HUES6 (cell line): ENCODE measurements around the gene PNMT.

Source experiments
- H3K27ac ChIP-seq: 2 replicates; pipeline ENCODE4 v1.7.0; 2013; ENCODE audit warnings: low read depth, mild to moderate bottlenecking, low read length, inconsistent platforms
- H3K27me3 ChIP-seq: 2 replicates; pipeline ENCODE4 v1.6.1; 2013; ENCODE audit warnings: low read length; ENCODE audit not compliant: control insufficient read depth, insufficient read depth
- H3K36me3 ChIP-seq: 2 replicates; pipeline ENCODE4 v1.6.1; 2013; ENCODE audit warnings: low read length; ENCODE audit not compliant: control insufficient read depth, insufficient read depth
- H3K4me1 ChIP-seq: 2 replicates; pipeline ENCODE4 v1.6.1; 2013; ENCODE audit warnings: low read length; ENCODE audit not compliant: control insufficient read depth, insufficient read depth
- H3K4me3 ChIP-seq: 2 replicates; pipeline ENCODE4 v1.5.1; 2013; ENCODE audit warnings: low read depth, low read length
- H3K9ac ChIP-seq: one replicate; pipeline ENCODE4 v1.6.1; 2013; ENCODE audit warnings: mild to moderate bottlenecking, low read length
- H3K9me3 ChIP-seq: 2 replicates; pipeline ENCODE4 v1.6.1; 2013; ENCODE audit warnings: low read depth, low read length; ENCODE audit not compliant: control insufficient read depth, insufficient read depth

The PNMT gene

DNA sequence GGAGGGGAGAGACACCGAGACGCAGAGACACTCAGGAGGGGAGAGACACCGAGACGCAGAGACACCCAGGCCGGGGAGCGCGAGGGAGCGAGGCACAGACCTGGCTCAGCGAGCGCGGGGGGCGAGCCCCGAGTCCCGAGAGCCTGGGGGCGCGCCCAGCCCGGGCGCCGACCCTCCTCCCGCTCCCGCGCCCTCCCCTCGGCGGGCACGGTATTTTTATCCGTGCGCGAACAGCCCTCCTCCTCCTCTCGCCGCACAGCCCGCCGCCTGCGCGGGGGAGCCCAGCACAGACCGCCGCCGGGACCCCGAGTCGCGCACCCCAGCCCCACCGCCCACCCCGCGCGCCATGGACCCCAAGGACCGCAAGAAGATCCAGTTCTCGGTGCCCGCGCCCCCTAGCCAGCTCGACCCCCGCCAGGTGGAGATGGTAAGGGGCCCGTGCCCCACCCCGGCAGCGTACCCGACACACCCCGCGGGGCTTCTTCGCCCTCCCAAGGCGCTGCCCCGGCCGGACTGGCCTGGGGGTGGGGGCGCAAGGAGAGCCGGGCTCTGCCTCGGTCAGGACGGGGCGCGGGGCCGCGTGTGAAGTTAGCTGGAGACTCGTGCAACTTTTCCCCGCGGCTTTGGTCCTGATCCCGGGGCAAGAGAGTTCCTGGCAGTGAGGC, 41.1 kb upstream of the PNMT start:
- Histone ChIP-seq H3K9ac (no peak overlapping the region), H3K27ac (no peak overlapping the region), H3K4me1 (peaks cover 53% of the 10 kb centered on the region), H3K4me3 (peak overlapping the region; percentile 75), H3K27me3 (peaks cover 61% of the 10 kb centered on the region), H3K36me3 (no peaks in the 10 kb centered on the region), H3K9me3 (no peaks in the 10 kb centered on the region)

DNA sequence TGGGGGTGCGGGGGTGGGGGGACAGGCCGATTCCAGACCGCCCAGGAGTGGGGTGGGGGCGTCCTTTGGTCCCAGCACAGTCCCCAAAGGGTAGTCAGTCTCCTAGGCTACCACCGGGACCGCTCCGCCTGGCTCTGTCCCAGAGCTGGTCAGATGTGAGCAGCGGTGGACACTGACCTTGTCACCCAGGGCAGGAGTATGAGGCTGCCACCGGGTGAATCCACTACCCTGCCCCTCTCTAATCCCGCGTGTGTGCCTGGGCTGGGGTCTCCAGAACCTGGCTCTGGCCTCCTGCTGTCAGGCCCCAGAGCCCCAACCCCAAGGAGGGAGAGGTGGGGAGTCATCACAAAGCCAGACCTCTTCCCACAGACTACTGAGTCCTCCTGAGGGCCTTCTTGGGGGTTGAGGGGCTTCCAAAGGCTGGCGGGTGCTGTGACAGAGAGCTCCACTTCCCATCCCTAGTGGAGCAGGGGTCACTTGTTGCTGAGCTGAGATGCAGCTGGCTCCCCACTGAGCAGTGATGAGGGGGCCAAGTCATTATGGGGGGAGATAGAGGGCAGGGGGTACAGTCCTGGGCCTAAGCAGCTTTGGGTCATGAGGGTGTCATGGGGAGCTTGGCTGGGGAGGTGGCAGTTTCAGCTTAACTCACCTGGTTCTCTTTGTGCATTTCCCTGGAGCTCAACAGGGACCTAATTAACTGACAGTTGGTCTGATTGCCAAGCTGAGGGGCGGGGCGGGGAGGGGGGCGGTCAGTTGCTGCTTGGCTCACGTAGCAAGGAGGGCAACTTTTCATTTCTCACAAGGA, 40.3 kb upstream of the PNMT start:
- Histone ChIP-seq H3K9me3 (no peaks in the 10 kb centered on the region), H3K9ac (no peak overlapping the region), H3K36me3 (no peaks in the 10 kb centered on the region), H3K4me3 (peak overlapping the region; percentile 75), H3K27ac (no peak overlapping the region), H3K4me1 (peaks cover 58% of the 10 kb centered on the region), H3K27me3 (peaks cover 60% of the 10 kb centered on the region)

- no peak overlapping the region for H3K4me3 ChIP-seq
- no peaks in the 10 kb centered on the region for H3K9me3 ChIP-seq
- H3K27me3 ChIP-seq, result peaks cover 54% of the 10 kb centered on the region
- peaks cover 54% of the 10 kb centered on the region for H3K4me1 ChIP-seq
- H3K9ac ChIP-seq, result no peak overlapping the region
- H3K27ac ChIP-seq, result no peak overlapping the region
- no peaks in the 10 kb centered on the region for H3K36me3 ChIP-seq
These were observed 39.4 kb upstream of the PNMT start for GRCh38 chr17:39628655-39629493.

DNA sequence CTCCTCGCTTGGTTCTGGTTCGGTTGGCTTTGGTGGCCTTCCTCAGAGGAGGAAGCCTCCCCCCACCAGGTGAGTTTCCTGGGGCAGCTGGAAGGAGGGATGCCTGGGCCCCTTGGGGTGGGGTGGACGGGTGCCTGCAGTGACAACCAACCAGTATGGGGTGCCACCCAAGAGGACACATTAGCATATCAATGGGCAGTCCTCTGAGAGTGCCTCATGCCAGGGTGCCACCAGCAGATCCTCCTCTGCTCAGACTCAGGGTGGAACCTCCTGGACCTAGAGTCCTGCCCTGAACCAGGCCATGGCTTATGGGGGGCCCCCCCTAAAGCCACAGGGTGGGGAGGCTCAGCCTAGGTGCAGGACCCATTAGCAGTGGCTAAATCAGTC, 38.8 kb upstream of the PNMT start:
- Histone ChIP-seq H3K9me3 (no peaks in the 10 kb centered on the region), H3K4me3 (no peak overlapping the region), H3K36me3 (no peaks in the 10 kb centered on the region), H3K9ac (no peak overlapping the region), H3K4me1 (peaks cover 56% of the 10 kb centered on the region), H3K27me3 (peaks cover 49% of the 10 kb centered on the region), H3K27ac (no peak overlapping the region)

DNA sequence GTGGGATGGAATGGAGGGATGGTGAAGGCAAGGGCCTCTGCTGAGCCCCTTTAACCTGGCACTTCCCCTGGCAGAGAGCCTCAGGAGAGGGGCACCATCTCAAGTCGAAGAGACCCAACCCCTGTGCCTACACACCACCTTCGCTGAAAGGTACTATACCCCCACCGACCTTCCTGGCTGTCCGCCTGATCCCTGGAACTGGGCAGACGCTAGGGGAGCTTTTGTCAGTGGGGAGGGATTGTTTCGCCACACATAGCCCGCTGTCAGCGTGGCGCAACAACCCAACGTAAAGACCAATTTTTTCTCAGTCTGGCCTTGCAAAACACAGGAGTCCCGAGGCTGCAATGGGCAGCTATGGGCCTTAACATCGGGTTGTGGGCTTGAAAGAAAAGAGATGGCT, 38.4 kb upstream of the PNMT start:
- Histone ChIP-seq H3K36me3 (no peaks in the 10 kb centered on the region), H3K4me3 (no peak overlapping the region), H3K9me3 (no peaks in the 10 kb centered on the region), H3K27me3 (peaks cover 45% of the 10 kb centered on the region), H3K27ac (no peak overlapping the region), H3K4me1 (peaks cover 60% of the 10 kb centered on the region), H3K9ac (no peak overlapping the region)

DNA sequence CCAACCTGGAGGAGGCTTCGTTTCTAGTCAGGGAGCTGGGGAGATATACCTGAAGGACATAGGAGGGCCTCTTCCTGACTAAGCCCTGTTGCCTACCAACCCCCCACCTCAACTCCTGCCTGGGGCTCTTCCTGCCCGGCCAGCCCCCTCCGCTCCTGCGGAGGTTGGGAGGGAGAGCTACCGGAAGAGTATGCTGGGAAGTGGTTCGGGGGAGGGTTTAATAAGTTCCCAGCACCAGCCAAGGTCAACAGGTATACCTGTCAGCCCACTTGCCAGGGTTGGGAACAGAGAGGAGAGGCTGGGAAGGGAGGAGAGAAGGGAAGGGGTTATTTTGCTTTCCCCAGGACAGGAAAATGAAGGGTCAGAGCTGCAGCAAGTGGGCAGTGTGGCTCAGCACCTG, 36.9 kb upstream of the PNMT start:
- peaks cover 67% of the 10 kb centered on the region for H3K4me1 ChIP-seq

GRCh38 chr17:39632153-39632941, 35.9 kb upstream of the PNMT start:
- Histone ChIP-seq H3K27ac (no peak overlapping the region), H3K4me1 (peaks cover 71% of the 10 kb centered on the region)

More for the DNA sequence above, 36.9 kb upstream of the PNMT start:
- Histone ChIP-seq H3K27me3 (peaks cover 30% of the 10 kb centered on the region), H3K4me3 (peak overlapping the region; percentile 23; the same call in 1 of the 2 replicates), H3K9ac (no peak overlapping the region), H3K36me3 (no peaks in the 10 kb centered on the region), H3K27ac (no peak overlapping the region), H3K9me3 (no peaks in the 10 kb centered on the region)

DNA sequence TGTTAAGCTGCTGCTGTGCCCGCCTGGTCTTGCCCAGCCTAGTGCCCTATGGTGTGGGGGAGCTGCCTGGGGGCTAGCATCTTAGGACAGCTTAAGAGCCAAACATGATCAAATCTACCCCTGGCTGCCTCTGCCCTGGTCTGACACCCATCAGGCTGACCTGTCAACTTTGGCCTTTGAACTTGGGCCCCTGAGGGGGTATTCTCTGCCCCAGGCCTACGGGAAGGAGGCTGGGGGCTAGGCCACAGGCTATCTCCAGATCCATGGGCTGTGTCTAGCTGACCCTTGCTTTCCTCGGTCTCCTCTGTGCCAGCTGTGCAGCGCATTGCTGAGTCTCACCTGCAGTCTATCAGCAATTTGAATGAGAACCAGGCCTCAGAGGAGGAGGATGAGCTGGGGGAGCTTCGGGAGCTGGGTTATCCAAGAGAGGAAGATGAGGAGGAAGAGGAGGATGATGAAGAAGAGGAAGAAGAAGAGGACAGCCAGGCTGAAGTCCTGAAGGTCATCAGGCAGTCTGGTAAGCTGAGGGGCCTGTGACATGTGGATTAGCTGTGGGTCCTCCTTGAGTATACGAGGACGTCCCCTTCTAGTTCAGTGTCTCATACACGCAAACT, 34.6 kb upstream of the PNMT start:
- Histone ChIP-seq H3K9ac (no peak overlapping the region), H3K36me3 (no peaks in the 10 kb centered on the region), H3K4me1 (peaks cover 69% of the 10 kb centered on the region), H3K9me3 (no peaks in the 10 kb centered on the region), H3K4me3 (no peak overlapping the region), H3K27me3 (peaks cover 8% of the 10 kb centered on the region; the same call in 1 of the 2 replicates), H3K27ac (no peak overlapping the region)

More at GRCh38 chr17:39632153-39632941, 35.9 kb upstream of the PNMT start:
- Histone ChIP-seq H3K9me3 (no peaks in the 10 kb centered on the region), H3K9ac (no peak overlapping the region), H3K4me3 (no peak overlapping the region), H3K27me3 (peaks cover 21% of the 10 kb centered on the region), H3K36me3 (no peaks in the 10 kb centered on the region)

- Histone ChIP-seq H3K4me3 (no peak overlapping the region), H3K36me3 (no peaks in the 10 kb centered on the region), H3K9ac (no peak overlapping the region), H3K9me3 (no peaks in the 10 kb centered on the region), H3K27me3 (no peaks in the 10 kb centered on the region), H3K27ac (no peak overlapping the region), H3K4me1 (peaks cover 66% of the 10 kb centered on the region)
These were observed 33.8 kb upstream of the PNMT start for GRCh38 chr17:39634384-39634871.

DNA sequence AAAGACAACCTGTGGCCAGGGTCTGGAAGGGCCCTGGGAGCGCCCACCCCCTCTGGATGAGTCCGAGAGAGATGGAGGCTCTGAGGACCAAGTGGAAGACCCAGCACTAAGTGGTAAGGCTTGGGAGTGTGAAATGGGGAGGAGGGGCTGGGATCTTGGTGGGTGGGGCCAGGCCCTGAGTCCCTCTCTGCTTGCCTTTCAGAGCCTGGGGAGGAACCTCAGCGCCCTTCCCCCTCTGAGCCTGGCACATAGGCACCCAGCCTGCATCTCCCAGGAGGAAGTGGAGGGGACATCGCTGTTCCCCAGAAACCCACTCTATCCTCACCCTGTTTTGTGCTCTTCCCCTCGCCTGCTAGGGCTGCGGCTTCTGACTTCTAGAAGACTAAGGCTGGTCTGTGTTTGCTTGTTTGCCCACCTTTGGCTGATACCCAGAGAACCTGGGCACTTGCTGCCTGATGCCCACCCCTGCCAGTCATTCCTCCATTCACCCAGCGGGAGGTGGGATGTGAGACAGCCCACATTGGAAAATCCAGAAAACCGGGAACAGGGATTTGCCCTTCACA, 32.6 kb upstream of the PNMT start:
- no peak overlapping the region for H3K9ac ChIP-seq
- H3K4me1 ChIP-seq, result peaks cover 61% of the 10 kb centered on the region
- H3K27me3 ChIP-seq, result no peaks in the 10 kb centered on the region
- H3K9me3 ChIP-seq, result no peaks in the 10 kb centered on the region
- H3K27ac ChIP-seq, result no peak overlapping the region
- H3K36me3 ChIP-seq, result no peaks in the 10 kb centered on the region
- no peak overlapping the region for H3K4me3 ChIP-seq
